Hepatocyte (in vitro differentiated cells): ENCODE data around the gene NTRK3.

Experiments
- EZH2 ChIP-seq: fragments of 200-600 bp; sonication (generic); IDR thresholded peaks from 2 replicates; pipeline ENCODE4 v1.6.1; 2016; ENCODE audit warnings: antibody characterized with exemption, mild to moderate bottlenecking, borderline replicate concordance
- EZH2phosphoT487 ChIP-seq: fragments of 200-600 bp; sonication (generic); IDR thresholded peaks from one replicate; pipeline ENCODE4 v1.6.1; 2018; ENCODE audit warnings: antibody characterized with exemption, mild to moderate bottlenecking, low read depth, moderate library complexity; ENCODE audit not compliant: unreplicated experiment, severe bottlenecking
- TF ChIP-seq, protein P1 (sequence below): fragments of 200-600 bp; sonication (generic); IDR thresholded peaks from 2 replicates; pipeline ENCODE4 v1.5.1; 2016; ENCODE audit warnings: antibody characterized with exemption, mild to moderate bottlenecking; ENCODE audit not compliant: poor library complexity

DNA sequence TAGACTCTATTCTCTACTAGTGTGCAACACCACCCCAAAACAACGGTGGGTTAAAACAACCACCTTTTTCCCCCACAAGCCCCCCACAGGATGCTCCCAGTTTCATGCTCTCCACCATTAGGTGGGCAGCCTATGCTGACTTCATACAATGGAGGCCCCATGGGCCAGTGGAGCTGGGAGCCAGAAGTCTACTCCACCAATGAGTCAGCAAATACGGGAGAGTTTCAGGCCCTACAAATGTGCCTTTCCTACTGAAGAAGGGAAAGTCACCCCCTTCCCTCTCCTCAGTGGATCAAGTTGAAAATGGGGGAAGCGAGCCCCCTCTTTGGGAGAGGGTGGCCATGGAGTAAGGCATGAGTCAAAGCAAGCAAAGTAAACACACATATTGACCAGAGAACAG is 278.6 kb downstream of the NTRK3 start:
- TF ChIP-seq, protein P1, sequence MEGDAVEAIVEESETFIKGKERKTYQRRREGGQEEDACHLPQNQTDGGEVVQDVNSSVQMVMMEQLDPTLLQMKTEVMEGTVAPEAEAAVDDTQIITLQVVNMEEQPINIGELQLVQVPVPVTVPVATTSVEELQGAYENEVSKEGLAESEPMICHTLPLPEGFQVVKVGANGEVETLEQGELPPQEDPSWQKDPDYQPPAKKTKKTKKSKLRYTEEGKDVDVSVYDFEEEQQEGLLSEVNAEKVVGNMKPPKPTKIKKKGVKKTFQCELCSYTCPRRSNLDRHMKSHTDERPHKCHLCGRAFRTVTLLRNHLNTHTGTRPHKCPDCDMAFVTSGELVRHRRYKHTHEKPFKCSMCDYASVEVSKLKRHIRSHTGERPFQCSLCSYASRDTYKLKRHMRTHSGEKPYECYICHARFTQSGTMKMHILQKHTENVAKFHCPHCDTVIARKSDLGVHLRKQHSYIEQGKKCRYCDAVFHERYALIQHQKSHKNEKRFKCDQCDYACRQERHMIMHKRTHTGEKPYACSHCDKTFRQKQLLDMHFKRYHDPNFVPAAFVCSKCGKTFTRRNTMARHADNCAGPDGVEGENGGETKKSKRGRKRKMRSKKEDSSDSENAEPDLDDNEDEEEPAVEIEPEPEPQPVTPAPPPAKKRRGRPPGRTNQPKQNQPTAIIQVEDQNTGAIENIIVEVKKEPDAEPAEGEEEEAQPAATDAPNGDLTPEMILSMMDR, result no peak
- TF ChIP-seq EZH2phosphoT487, result no peak
- TF ChIP-seq EZH2, result no peak
